HL-60 (cell line): ENCODE data around the gene HABP2.

Source experiments
- DNase-seq, 2 experiments: peaks; one replicate each; pipeline ENCODE4 v3.0.0-alpha.2; 2010 to 2020; ENCODE audit warnings: low read depth in 1 of 2, low spot score in 1 of 2
- H3K27ac ChIP-seq: fragments of 250-450 bp; sonication (Bioruptor Pico); replicated peaks from 2 replicates; pipeline ENCODE4 v1.5.1; 2020; ENCODE audit warnings: mild to moderate bottlenecking, moderate library complexity
- H3K27me3 ChIP-seq: fragments of 250-450 bp; sonication (Bioruptor Pico); 2 replicates; pipeline ENCODE4 v1.5.1; 2021; ENCODE audit warnings: mild to moderate bottlenecking, moderate library complexity; ENCODE audit not compliant: insufficient read depth, poor library complexity, severe bottlenecking
- H3K4me3 ChIP-seq: replicated peaks from 2 replicates; pipeline ENCODE4 v1.5.1; 2011; ENCODE audit warnings: mild to moderate bottlenecking, control low read depth, low read length; ENCODE audit not compliant: insufficient read depth
- GABPA ChIP-seq: IDR thresholded peaks from 2 replicates; pipeline ENCODE4 v1.6.1; 2012; ENCODE audit warnings: low read depth
- POLR2AphosphoS5 ChIP-seq: IDR thresholded peaks from 2 replicates; pipeline ENCODE4 v1.6.1; 2012; ENCODE audit warnings: low read depth
- SPI1 ChIP-seq: IDR thresholded peaks from 2 replicates; pipeline ENCODE4 v1.6.1; 2012; ENCODE audit warnings: low read depth, mild to moderate bottlenecking, borderline replicate concordance
- TF ChIP-seq, protein P1 (sequence below): IDR thresholded peaks from one replicate; pipeline ENCODE4 v1.5.1; 2011; ENCODE audit warnings: low read length, control low read depth, inconsistent platforms; ENCODE audit not compliant: insufficient read depth
- TF ChIP-seq, protein P2 (sequence below): IDR thresholded peaks from 2 replicates; pipeline ENCODE4 v1.6.1; 2012; ENCODE audit warnings: low read depth; ENCODE audit not compliant: insufficient replicate concordance

The HABP2 gene

GRCh38 chr10:113524120-113524519, 28.7 kb upstream of the HABP2 start:
- Histone ChIP-seq H3K27me3 (no peaks in the 10 kb centered on the region), H3K4me3 (no peak overlapping the region), H3K27ac (no peak overlapping the region)
- no peak for DNase-seq
- TF ChIP-seq, protein P1, sequence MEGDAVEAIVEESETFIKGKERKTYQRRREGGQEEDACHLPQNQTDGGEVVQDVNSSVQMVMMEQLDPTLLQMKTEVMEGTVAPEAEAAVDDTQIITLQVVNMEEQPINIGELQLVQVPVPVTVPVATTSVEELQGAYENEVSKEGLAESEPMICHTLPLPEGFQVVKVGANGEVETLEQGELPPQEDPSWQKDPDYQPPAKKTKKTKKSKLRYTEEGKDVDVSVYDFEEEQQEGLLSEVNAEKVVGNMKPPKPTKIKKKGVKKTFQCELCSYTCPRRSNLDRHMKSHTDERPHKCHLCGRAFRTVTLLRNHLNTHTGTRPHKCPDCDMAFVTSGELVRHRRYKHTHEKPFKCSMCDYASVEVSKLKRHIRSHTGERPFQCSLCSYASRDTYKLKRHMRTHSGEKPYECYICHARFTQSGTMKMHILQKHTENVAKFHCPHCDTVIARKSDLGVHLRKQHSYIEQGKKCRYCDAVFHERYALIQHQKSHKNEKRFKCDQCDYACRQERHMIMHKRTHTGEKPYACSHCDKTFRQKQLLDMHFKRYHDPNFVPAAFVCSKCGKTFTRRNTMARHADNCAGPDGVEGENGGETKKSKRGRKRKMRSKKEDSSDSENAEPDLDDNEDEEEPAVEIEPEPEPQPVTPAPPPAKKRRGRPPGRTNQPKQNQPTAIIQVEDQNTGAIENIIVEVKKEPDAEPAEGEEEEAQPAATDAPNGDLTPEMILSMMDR, result no peak
- TF ChIP-seq POLR2AphosphoS5, result no peak

DNA sequence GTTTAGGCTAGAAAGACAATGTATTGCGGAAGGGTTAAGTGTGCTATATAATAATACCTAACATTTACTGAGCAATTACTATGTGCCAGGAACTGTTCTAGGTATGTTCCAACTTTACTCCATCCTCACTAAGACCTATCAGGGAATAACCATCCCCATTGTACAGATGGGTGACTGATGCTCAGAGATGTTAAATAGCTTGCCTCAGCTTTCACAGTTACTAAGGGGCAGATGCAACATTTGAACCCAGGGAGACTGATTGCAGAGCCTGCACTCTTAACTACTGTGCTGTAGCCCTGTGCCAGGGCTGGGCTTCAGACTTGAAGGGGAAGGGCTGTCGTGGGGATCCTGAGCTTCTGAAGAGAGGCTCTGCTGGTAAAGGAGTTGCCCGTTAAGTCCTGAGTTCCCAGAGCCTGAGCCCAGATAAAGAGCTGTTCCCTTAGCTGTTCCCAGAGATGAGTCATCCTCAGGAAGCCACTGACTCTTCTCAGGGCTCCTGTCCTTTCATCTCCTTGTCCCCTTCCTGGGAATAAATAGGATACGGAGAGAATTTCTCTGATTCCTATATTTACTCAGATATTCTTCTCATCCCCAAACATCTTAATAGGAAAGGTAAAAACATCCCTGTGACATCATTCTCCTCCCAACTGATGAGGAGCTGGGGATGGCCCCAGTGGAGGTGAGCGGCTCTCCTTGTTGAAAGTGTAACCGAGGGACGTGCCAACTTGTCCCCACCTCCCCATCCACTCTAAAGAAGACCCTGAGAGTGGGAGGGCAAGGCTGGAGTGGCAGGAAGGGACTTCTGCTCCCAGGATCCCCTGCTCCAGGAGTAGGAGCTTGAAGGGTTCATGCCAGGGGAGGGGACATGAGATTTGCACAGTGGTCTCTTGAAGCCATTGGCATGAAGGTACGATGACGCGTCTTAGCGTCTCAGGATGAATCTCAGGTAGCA, 28.0 kb upstream of the HABP2 start:
- Histone ChIP-seq H3K4me3 (no peak overlapping the region), H3K27me3 (no peaks in the 10 kb centered on the region), H3K27ac (no peak overlapping the region)
- TF ChIP-seq, protein P1, result no peak
- TF ChIP-seq SPI1 (no peak), POLR2AphosphoS5 (no peak), GABPA (no peak)
- TF ChIP-seq, protein P2, sequence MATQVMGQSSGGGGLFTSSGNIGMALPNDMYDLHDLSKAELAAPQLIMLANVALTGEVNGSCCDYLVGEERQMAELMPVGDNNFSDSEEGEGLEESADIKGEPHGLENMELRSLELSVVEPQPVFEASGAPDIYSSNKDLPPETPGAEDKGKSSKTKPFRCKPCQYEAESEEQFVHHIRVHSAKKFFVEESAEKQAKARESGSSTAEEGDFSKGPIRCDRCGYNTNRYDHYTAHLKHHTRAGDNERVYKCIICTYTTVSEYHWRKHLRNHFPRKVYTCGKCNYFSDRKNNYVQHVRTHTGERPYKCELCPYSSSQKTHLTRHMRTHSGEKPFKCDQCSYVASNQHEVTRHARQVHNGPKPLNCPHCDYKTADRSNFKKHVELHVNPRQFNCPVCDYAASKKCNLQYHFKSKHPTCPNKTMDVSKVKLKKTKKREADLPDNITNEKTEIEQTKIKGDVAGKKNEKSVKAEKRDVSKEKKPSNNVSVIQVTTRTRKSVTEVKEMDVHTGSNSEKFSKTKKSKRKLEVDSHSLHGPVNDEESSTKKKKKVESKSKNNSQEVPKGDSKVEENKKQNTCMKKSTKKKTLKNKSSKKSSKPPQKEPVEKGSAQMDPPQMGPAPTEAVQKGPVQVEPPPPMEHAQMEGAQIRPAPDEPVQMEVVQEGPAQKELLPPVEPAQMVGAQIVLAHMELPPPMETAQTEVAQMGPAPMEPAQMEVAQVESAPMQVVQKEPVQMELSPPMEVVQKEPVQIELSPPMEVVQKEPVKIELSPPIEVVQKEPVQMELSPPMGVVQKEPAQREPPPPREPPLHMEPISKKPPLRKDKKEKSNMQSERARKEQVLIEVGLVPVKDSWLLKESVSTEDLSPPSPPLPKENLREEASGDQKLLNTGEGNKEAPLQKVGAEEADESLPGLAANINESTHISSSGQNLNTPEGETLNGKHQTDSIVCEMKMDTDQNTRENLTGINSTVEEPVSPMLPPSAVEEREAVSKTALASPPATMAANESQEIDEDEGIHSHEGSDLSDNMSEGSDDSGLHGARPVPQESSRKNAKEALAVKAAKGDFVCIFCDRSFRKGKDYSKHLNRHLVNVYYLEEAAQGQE, result no peak
- DNase-seq, result no peak

GRCh38 chr10:113525713-113526112, 27.1 kb upstream of the HABP2 start:
- Histone ChIP-seq H3K27ac (no peak overlapping the region), H3K27me3 (no peaks in the 10 kb centered on the region), H3K4me3 (no peak overlapping the region)
- DNase-seq, result no peak
- TF ChIP-seq, protein P2, result no peak

DNA sequence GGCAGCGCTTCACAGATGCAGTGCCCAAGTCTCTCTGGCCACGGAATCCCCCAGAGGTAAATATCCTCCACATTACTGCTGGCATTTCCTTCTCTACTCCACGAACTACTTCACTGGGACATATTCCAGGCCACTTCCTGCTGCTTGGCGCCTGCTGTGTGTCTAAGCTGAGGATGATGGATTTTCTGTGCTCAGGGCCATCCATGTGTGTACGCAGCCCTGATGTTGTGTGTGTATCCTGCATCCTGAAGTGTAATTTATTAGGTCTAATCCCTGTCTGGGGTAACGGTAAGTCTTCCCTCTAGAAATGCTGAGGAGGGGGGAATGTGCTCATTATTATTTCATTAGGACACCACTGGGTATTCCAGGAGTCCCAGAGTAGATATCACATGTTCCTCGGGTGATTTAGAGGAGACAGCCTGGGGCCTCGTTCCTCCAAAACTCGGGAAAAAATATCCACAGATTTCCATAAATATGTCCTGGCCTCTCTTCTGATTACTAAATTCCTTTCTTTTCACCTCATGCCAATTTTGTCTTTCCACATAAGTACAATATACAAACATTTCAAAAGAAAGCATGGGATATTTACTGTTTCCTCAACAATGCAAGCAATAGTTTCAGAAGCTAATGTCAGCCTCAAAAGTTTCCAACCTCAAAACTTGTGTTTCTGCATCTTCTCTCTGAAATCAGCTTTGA, 25.5 kb upstream of the HABP2 start:
- H3K4me3 ChIP-seq, result no peak overlapping the region
- DNase-seq, result no peak
- no peak for TF ChIP-seq GABPA
- TF ChIP-seq, protein P1, result no peak
- TF ChIP-seq POLR2AphosphoS5, result no peak
- TF ChIP-seq, protein P2, result no peak
- TF ChIP-seq SPI1, result no peak
- H3K27ac ChIP-seq, result no peak overlapping the region
- H3K27me3 ChIP-seq, result no peaks in the 10 kb centered on the region
